ENCODE measurements around the gene TSPAN3.

DNA sequence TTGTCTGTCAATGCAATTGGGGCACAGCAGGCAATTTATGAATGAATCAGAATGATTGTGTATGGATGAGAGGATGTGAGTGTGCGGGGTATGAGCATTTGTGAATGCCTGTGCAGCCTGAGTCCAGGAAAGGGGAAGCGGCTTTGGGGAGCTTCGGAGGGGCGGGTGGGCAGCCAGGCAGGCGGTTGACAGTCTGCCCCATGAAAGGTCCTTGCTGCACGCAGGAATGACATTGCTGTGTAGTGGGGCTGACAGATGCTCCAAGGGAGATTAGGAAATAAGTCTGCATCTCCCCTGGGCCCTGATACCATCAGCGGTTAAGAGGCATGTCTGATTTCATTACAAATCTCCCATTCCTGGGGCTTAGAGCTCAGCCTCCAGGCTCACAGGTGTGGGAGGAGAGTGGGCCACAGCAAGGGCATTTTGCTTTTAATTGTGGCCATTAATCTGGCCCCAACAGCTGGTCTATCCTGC lies 26.4 kb upstream of the TSPAN3 start:
- TF ChIP-seq, protein P1, sequence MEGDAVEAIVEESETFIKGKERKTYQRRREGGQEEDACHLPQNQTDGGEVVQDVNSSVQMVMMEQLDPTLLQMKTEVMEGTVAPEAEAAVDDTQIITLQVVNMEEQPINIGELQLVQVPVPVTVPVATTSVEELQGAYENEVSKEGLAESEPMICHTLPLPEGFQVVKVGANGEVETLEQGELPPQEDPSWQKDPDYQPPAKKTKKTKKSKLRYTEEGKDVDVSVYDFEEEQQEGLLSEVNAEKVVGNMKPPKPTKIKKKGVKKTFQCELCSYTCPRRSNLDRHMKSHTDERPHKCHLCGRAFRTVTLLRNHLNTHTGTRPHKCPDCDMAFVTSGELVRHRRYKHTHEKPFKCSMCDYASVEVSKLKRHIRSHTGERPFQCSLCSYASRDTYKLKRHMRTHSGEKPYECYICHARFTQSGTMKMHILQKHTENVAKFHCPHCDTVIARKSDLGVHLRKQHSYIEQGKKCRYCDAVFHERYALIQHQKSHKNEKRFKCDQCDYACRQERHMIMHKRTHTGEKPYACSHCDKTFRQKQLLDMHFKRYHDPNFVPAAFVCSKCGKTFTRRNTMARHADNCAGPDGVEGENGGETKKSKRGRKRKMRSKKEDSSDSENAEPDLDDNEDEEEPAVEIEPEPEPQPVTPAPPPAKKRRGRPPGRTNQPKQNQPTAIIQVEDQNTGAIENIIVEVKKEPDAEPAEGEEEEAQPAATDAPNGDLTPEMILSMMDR (IDR thresholded peaks at IDR 0.05) = no peak
- TF ChIP-seq POLR2A (IDR thresholded peaks at IDR 0.05) = no peak
